ENCODE results near the gene CCRL2.

DNA sequence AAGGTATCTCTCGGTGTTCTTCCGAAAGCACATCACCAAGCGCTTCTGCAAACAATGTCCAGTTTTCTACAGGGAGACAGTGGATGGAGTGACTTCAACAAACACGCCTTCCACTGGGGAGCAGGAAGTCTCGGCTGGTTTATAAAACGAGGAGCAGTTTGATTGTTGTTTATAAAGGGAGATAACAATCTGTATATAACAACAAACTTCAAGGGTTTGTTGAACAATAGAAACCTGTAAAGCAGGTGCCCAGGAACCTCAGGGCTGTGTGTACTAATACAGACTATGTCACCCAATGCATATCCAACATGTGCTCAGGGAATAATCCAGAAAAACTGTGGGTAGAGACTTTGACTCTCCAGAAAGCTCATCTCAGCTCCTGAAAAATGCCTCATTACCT, 48.6 kb upstream of the CCRL2 start:
- TF ChIP-seq CTCF (IDR thresholded peaks at IDR 0.05), result no peak
- no peak for TF ChIP-seq POLR2A (IDR thresholded peaks at IDR 0.05)
